ENCODE results near the gene MFAP3. TPM values are rescaled to one million over a fixed set of nuclear protein-coding genes. Genes with fewer than 3 reads are reported as not detected.

The MFAP3 gene
- total and polyA plus RNA-seq, 2 of the 13 experiments (the other 11 are each of a cell fraction or from before 2014, with no cell fraction given), result 12.1 to 28.3 TPM

DNA sequence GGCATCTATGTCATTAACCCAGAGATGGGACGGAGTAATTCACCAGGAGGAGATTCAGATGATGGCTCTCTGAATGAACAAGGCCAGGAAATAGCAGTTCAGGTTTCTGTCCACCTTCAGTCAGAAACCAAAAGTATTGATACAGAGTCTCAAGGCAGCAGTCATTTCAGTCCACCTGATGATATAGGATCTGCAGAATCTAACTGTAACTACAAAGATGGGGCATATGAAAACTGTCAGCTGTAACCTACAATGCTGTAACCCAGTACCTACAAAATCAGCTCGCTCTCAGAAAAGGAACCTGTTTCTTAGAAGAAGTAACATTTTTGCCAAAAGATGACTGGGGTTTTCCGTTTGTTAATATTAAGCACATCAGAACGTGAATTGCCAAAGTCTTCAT, 14.7 kb downstream of the MFAP3 start (continued):
- TF ChIP-seq, protein P1, sequence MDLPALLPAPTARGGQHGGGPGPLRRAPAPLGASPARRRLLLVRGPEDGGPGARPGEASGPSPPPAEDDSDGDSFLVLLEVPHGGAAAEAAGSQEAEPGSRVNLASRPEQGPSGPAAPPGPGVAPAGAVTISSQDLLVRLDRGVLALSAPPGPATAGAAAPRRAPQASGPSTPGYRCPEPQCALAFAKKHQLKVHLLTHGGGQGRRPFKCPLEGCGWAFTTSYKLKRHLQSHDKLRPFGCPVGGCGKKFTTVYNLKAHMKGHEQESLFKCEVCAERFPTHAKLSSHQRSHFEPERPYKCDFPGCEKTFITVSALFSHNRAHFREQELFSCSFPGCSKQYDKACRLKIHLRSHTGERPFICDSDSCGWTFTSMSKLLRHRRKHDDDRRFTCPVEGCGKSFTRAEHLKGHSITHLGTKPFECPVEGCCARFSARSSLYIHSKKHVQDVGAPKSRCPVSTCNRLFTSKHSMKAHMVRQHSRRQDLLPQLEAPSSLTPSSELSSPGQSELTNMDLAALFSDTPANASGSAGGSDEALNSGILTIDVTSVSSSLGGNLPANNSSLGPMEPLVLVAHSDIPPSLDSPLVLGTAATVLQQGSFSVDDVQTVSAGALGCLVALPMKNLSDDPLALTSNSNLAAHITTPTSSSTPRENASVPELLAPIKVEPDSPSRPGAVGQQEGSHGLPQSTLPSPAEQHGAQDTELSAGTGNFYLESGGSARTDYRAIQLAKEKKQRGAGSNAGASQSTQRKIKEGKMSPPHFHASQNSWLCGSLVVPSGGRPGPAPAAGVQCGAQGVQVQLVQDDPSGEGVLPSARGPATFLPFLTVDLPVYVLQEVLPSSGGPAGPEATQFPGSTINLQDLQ (CRISPR knock-in tag; IDR thresholded peaks at IDR 0.05), result no peak
- TF ChIP-seq, protein P2, sequence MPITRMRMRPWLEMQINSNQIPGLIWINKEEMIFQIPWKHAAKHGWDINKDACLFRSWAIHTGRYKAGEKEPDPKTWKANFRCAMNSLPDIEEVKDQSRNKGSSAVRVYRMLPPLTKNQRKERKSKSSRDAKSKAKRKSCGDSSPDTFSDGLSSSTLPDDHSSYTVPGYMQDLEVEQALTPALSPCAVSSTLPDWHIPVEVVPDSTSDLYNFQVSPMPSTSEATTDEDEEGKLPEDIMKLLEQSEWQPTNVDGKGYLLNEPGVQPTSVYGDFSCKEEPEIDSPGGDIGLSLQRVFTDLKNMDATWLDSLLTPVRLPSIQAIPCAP (CRISPR knock-in tag; IDR thresholded peaks at IDR 0.05; ENCODE audit: low read depth), result no peak
- TF ChIP-seq ZNF841 (CRISPR knock-in tag; IDR thresholded peaks at IDR 0.05; ENCODE audit: borderline replicate concordance), result no peak

DNA sequence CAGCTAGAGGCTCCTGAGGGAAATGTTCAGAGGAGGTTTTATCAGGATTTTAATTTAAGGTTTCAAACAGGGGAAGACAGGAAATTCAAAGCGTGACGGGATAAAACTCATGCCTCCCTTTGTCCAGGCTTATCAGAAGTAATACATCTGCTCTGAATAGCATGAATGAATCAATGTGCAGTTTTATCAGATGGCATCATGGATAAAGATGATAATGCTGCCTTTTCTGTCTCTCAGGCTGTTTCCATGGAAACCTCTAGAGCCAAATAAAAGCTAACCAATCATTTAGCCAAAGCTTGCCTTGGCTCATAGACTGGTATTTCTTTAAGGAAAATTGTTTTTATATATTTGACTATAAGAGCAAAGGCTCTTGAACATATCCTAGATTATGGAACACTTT, 16.4 kb downstream of the MFAP3 start:
- peaks cover 9% of the 10 kb centered on the region; the same call in 1 of the 2 replicates for H3K4me1 ChIP-seq (ENCODE audit: insufficient read depth, low read length)
- H3K79me2 ChIP-seq (ENCODE audit: insufficient read depth, low read length), result no peaks in the 10 kb centered on the region
- ChIA-PET POLR2A (interaction anchor here (1.0 kb wide), 1 partner anchor 16 kb away, joined by 3 read pairs; the partner anchor contains the start of genes FAM114A2 and MFAP3), CTCF (ENCODE audit: low intra/inter-chr PET ratio, low total read pairs) (no interaction called here)
- H3K9me3 ChIP-seq (ENCODE audit: low read length), result no peaks in the 10 kb centered on the region
- H3K27ac ChIP-seq (ENCODE audit: extremely low read length, insufficient read depth, low read length), result no peak overlapping the region
- H3K4me3 ChIP-seq (replicated peaks in 1 of 3; ENCODE audit: insufficient read depth in 1 of 3, low read depth in 2 of 3, low read length in 3 of 3), result no peak overlapping the region
- no peak for DNase-seq (ENCODE audit: low spot score)
- H3K9ac ChIP-seq (ENCODE audit: insufficient read depth, low read depth, low read length), result no peak overlapping the region
- peaks cover 1 to 9% of the 10 kb centered on the region in 2 experiments; a peak in 3 of 5 replicates for H3K36me3 ChIP-seq (replicated peaks in 1 of 2; ENCODE audit: control insufficient read depth in 1 of 2, insufficient read depth in 2 of 2, low read length in 2 of 2)
- ATAC-seq, result no peak
- H3K4me2 ChIP-seq (ENCODE audit: low read depth, low read length), result no peak overlapping the region
- no peaks in the 10 kb centered on the region for H3K27me3 ChIP-seq (ENCODE audit: control insufficient read depth in 1 of 2, insufficient read depth in 2 of 2, low read length in 2 of 2)
- H2AFZ ChIP-seq (ENCODE audit: low read length), result no peak overlapping the region
- H4K20me1 ChIP-seq (ENCODE audit: insufficient read depth, low read length), result no peaks in the 10 kb centered on the region
- intact Hi-C loops (cut with micrococcal nuclease; ENCODE audit: unreplicated experiment) (no loop called here), in situ Hi-C loops (cut with HindIII; ENCODE audit: extremely low pct_ligation_motif_present, low pct_unique_long_range_greater_than_20kb) (loop anchor here (25.0 kb wide), 1 partner anchor 557 kb away; no protein-coding TSS in a partner anchor)
- BruUV-seq (replicated peaks), result no TSS peak
- WGBS (ENCODE audit: low lambda C conversion rate), result 98% methylated on average over 2 of the region's 2 CpGs
- no peak for FAIRE-seq
- TF ChIP-seq, protein P3, sequence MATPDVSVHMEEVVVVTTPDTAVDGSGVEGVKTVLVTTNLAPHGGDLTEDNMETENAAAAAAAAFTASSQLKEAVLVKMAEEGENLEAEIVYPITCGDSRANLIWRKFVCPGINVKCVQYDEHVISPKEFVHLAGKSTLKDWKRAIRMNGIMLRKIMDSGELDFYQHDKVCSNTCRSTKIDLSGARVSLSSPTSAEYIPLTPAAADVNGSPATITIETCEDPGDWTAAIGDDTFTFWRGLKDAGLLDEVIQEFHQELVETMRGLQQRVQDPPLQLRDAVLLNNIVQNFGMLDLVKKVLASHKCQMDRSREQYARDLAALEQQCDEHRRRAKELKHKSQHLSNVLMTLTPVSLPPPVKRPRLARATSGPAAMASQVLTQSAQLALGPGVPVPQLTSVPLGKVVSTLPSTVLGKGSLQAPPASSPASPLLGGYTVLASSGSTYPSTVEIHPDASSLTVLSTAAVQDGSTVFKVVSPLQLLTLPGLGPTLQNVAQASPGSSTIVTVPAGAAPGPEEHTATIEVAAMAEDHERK (CRISPR knock-in tag; IDR thresholded peaks at IDR 0.05; ENCODE audit: low read depth), result no peak
- TF ChIP-seq ZNF138 (CRISPR knock-in tag; IDR thresholded peaks at IDR 0.05; ENCODE audit: low read depth), result no peak
- no peak for TF ChIP-seq MEIS2 (CRISPR knock-in tag; IDR thresholded peaks at IDR 0.05)
- no peak for TF ChIP-seq PRPF4 (IDR thresholded peaks at IDR 0.05; ENCODE audit: low read depth, low read length, poor library complexity, severe bottlenecking)
- no peak for TF ChIP-seq SSRP1 (CRISPR knock-in tag; IDR thresholded peaks at IDR 0.05)
- TF ChIP-seq, protein P4, sequence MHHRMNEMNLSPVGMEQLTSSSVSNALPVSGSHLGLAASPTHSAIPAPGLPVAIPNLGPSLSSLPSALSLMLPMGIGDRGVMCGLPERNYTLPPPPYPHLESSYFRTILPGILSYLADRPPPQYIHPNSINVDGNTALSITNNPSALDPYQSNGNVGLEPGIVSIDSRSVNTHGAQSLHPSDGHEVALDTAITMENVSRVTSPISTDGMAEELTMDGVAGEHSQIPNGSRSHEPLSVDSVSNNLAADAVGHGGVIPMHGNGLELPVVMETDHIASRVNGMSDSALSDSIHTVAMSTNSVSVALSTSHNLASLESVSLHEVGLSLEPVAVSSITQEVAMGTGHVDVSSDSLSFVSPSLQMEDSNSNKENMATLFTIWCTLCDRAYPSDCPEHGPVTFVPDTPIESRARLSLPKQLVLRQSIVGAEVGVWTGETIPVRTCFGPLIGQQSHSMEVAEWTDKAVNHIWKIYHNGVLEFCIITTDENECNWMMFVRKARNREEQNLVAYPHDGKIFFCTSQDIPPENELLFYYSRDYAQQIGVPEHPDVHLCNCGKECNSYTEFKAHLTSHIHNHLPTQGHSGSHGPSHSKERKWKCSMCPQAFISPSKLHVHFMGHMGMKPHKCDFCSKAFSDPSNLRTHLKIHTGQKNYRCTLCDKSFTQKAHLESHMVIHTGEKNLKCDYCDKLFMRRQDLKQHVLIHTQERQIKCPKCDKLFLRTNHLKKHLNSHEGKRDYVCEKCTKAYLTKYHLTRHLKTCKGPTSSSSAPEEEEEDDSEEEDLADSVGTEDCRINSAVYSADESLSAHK (CRISPR knock-in tag; IDR thresholded peaks at IDR 0.05; ENCODE audit: borderline replicate concordance), result no peak
